HepG2 (cell line): ENCODE measurements around the gene NUP35. TPM values are rescaled to one million over a fixed set of nuclear protein-coding genes. Genes with fewer than 3 reads are reported as not detected.
A peak's percentile ranks its signal among the peaks of the same experiment; 100 is the strongest.

Source experiments
- ATAC-seq: fragments of 200-7000 bp; cut with Tn5 transposase; 3 replicates; pipeline ENCODE4 v1.9.1; 2020; ENCODE audit warnings: mild to moderate bottlenecking, moderate library complexity
- BruUV-seq: library from RNA; stranded (reverse); fragments of 400-500 nt; replicated peaks from 2 replicates; lab custom pipeline; 2021; lab: Mats Ljungman, UMichigan
- CTCF ChIA-PET: fragments of 300-600 bp; formaldehyde crosslinking; extraction: SDS; loops from one replicate; lab custom pipeline; 2021; ENCODE audit warnings: low total read pairs, inconsistent platforms, low intra/inter-chr PET ratio; lab: Yijun Ruan, JAX
- POLR2A ChIA-PET: fragments of 350-600 bp; sonication (Branson Sonifier 250); formaldehyde crosslinking; loops from one replicate; lab custom pipeline; 2020; ENCODE audit warnings: antibody characterized with exemption, inconsistent platforms; lab: Yijun Ruan, JAX
- DNase-seq: peaks from one replicate; pipeline ENCODE4 v3.0.0-alpha.2; 2015; ENCODE audit warnings: low spot score
- FAIRE-seq: peaks from 3 replicates; lab custom pipeline; 2011; peaks lifted over from hg19 to GRCh38; lab: Jason Lieb, UNC
- H2AFZ ChIP-seq: one replicate; pipeline ENCODE4 v1.6.1; 2011; ENCODE audit warnings: low read length, inconsistent platforms
- H3K27ac ChIP-seq: fragments of 300-600 bp; 3 replicates; pipeline ENCODE4 v1.8.0; 2011; ENCODE audit warnings: mixed run types, mild to moderate bottlenecking, mixed read lengths, low read length, inconsistent platforms; ENCODE audit not compliant: insufficient read depth; ENCODE audit errors: extremely low read length
- H3K27me3 ChIP-seq, 2 experiments: fragments of 200-600 bp in 1 of 2; 2 replicates in 1 of 2; 3 replicates in 1 of 2; pipeline versions ENCODE4 v1.6.0 to v1.8.0; 2011; ENCODE audit warnings: low read length in 2 of 2, mild to moderate bottlenecking in 2 of 2, moderate library complexity in 2 of 2, inconsistent platforms in 1 of 2; ENCODE audit not compliant: insufficient read depth in 2 of 2, control insufficient read depth in 1 of 2
- H3K36me3 ChIP-seq, 2 experiments: fragments of 200-600 bp in 1 of 2; replicated peaks in 1 of 2; 2 replicates in 1 of 2; 3 replicates in 1 of 2; pipeline versions ENCODE4 v1.5.1 to v1.8.0; 2011; ENCODE audit warnings: low read length in 2 of 2, inconsistent platforms in 1 of 2; ENCODE audit not compliant: insufficient read depth in 2 of 2, control insufficient read depth in 1 of 2
- H3K4me1 ChIP-seq: 2 replicates; pipeline ENCODE4 v1.5.1; 2012; ENCODE audit warnings: low read length, inconsistent platforms; ENCODE audit not compliant: insufficient read depth
- H3K4me2 ChIP-seq: 2 replicates; pipeline ENCODE4 v1.6.0; 2011; ENCODE audit warnings: low read depth, low read length, inconsistent platforms
- H3K4me3 ChIP-seq, 3 experiments: fragments of 200-600 bp in 1 of 3; sonication (generic), shearing (Covaris generic) in 1 of 3; replicated peaks in 1 of 3; 2 replicates each; pipeline ENCODE4 v1.5.1; 2011 to 2016; ENCODE audit warnings: low read length in 3 of 3, inconsistent platforms in 2 of 3, low read depth in 2 of 3, mild to moderate bottlenecking in 2 of 3, control low read depth in 1 of 3, mixed read lengths in 1 of 3; ENCODE audit not compliant: insufficient read depth in 1 of 3
- H3K79me2 ChIP-seq: one replicate; pipeline ENCODE4 v1.6.1; 2011; ENCODE audit warnings: low read length, inconsistent platforms; ENCODE audit not compliant: insufficient read depth
- H3K9ac ChIP-seq: 2 replicates; pipeline ENCODE4 v1.6.0; 2011; ENCODE audit warnings: mild to moderate bottlenecking, low read depth, low read length, inconsistent platforms; ENCODE audit not compliant: insufficient read depth
- H3K9me3 ChIP-seq: 2 replicates; pipeline ENCODE4 v1.5.1; 2012; ENCODE audit warnings: mild to moderate bottlenecking, low read length
- H4K20me1 ChIP-seq: 2 replicates; pipeline ENCODE4 v1.6.0; 2011; ENCODE audit warnings: inconsistent platforms, mild to moderate bottlenecking, low read length, moderate library complexity; ENCODE audit not compliant: insufficient read depth
- ASH2L ChIP-seq: fragments of 300-600, 200-600 bp; sonication (generic); IDR thresholded peaks from 2 replicates; pipeline ENCODE4 v1.7.0; 2017; ENCODE audit warnings: low read depth, mild to moderate bottlenecking, moderate library complexity, mixed read lengths, low read length; ENCODE audit not compliant: insufficient read length
- HMG20A ChIP-seq: IDR thresholded peaks from 2 replicates; pipeline ENCODE4 v1.6.1; 2016; ENCODE audit warnings: borderline replicate concordance
- NONO ChIP-seq, 2 experiments: fragments of 450-650 bp in 1 of 2; sonication (generic) in 1 of 2; formaldehyde crosslinking in 1 of 2; IDR thresholded peaks in 1 of 2; conservative IDR thresholded peaks in 1 of 2; 2 replicates each; pipeline versions ENCODE4 v1.6.1 to v1.8.0; 2017 to 2022; ENCODE audit warnings: mild to moderate bottlenecking in 1 of 2, missing genetic modification reagents in 1 of 2, moderate library complexity in 1 of 2
- ZNF557 ChIP-seq: sonication (generic); formaldehyde crosslinking; IDR thresholded peaks from 2 replicates; pipeline ENCODE4 v1.4.0; 2020; ENCODE audit warnings: missing genetic modification reagents
- WGBS: methylation state at CpG from one replicate; pipeline ENCODE4 v1.1.6; 2017; ENCODE audit warnings: low lambda C conversion rate; 5-methylcytosine and 5-hydroxymethylcytosine counted together
- in situ Hi-C: cut with HindIII; loops from 2 replicates; pipeline ENCODE4 v1.10.0; 2017; ENCODE audit warnings: low pct_unique_long_range_greater_than_20kb; ENCODE audit not compliant: extremely low pct_ligation_motif_present
- intact Hi-C: fragments of 100-400 bp; cut with micrococcal nuclease; formaldehyde crosslinking; loops from one replicate; pipeline ENCODE4 v1.10.0; 2022; ENCODE audit not compliant: unreplicated experiment
- polyA plus RNA-seq, 8 experiments: library from polyadenylated mRNA; depleted of rRNA in 3 of 8; stranded (reverse) in 7 of 8; unstranded in 1 of 8; fragments of >200 nt; fragmentation: Illumina TruSeq in 4 of 8; extraction: Trizol in 4 of 8; gene quantifications; 2 replicates each; pipeline versions ENCODE4 v1.2.1 to v1.2.3, GENCODE V29; 2011 to 2016; ENCODE audit warnings: low read depth in 4 of 8, missing spikeins in 1 of 8, mixed read lengths in 1 of 8; ENCODE audit not compliant: insufficient read depth in 1 of 8
- total RNA-seq, 5 experiments: library from RNA; depleted of rRNA; stranded (reverse); fragments of >200 nt; fragmentation: Illumina TruSeq; extraction: Trizol; gene quantifications; 2 replicates each; pipeline ENCODE4 v1.2.3, GENCODE V29; 2016; ENCODE audit warnings: low read depth in 1 of 5
- TF ChIP-seq, protein P1 (sequence below): sonication (generic); formaldehyde crosslinking; IDR thresholded peaks from 2 replicates; pipeline ENCODE4 v1.4.0; 2020; ENCODE audit warnings: missing genetic modification reagents, mild to moderate bottlenecking, borderline replicate concordance
- TF ChIP-seq, protein P2 (sequence below): sonication (generic); formaldehyde crosslinking; IDR thresholded peaks from 2 replicates; pipeline ENCODE4 v1.5.0; 2020; ENCODE audit warnings: mild to moderate bottlenecking, missing genetic modification reagents, borderline replicate concordance
- TF ChIP-seq, protein P3 (sequence below): sonication (generic); formaldehyde crosslinking; IDR thresholded peaks from 2 replicates; pipeline ENCODE4 v1.5.0; 2020; ENCODE audit warnings: missing genetic modification reagents
- TF ChIP-seq, protein P4 (sequence below): sonication (generic); formaldehyde crosslinking; IDR thresholded peaks from 2 replicates; pipeline ENCODE4 v1.5.0; 2020; ENCODE audit warnings: missing genetic modification reagents

NUP35 gene
- total and polyA plus RNA-seq, 2 of the 13 experiments (the other 11 are each of a cell fraction or from before 2014, with no cell fraction given) = 16.9 to 53.6 TPM

DNA sequence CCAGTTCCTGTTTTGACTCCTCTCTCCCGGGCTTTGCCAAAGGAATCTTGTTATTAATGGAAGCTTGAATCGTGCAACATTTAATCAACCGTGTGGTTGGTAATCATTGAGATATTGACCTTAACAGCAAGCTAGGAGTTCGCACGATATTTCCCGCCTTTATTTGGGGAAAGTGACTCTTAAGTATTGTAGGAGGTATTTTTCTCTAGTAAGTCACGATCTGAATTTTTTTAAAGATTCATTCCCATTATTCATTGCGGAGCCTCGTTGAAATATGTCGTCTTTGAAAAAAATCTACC lies 663 bp downstream of the NUP35 start:
- Histone ChIP-seq H3K27ac (peak overlapping the region; percentile 87), H3K79me2 (peaks cover 54% of the 10 kb centered on the region), H3K27me3 (no peaks in the 10 kb centered on the region; a peak in 1 of 5 replicates), H2AFZ (peak overlapping the region; percentile 77), H3K4me1 (peaks cover 34% of the 10 kb centered on the region), H3K4me2 (peak overlapping the region; percentile 99), H4K20me1 (no peaks in the 10 kb centered on the region), H3K4me3 (peak overlapping the region; percentile 81 to 90 (median 87)), H3K9me3 (no peaks in the 10 kb centered on the region), H3K36me3 (peaks cover 0 to 15% of the 10 kb centered on the region in 2 experiments; a peak in 3 of 5 replicates), H3K9ac (peak overlapping the region; percentile 85)
- 1% methylated on average over 10 of the region's 10 CpGs for WGBS
- DNase-seq (no peak), ATAC-seq (no peak), FAIRE-seq (no peak)
- in situ Hi-C loops (no loop called here), intact Hi-C loops (loop anchor here (1.0 kb wide), 2 partner anchors 47 to 87 kb away; partner anchors contain the start of genes DUSP19 and NCKAP1)
- CTCF ChIA-PET = no interaction called here
- BruUV-seq = no TSS peak
- POLR2A ChIA-PET = interaction anchor here (0.7 to 3.5 kb wide), 3 partner anchors 33 to 52 kb away, joined by 3 to 17 read pairs (median 3); partner anchors contain the start of gene DUSP19
- TF ChIP-seq, protein P1, sequence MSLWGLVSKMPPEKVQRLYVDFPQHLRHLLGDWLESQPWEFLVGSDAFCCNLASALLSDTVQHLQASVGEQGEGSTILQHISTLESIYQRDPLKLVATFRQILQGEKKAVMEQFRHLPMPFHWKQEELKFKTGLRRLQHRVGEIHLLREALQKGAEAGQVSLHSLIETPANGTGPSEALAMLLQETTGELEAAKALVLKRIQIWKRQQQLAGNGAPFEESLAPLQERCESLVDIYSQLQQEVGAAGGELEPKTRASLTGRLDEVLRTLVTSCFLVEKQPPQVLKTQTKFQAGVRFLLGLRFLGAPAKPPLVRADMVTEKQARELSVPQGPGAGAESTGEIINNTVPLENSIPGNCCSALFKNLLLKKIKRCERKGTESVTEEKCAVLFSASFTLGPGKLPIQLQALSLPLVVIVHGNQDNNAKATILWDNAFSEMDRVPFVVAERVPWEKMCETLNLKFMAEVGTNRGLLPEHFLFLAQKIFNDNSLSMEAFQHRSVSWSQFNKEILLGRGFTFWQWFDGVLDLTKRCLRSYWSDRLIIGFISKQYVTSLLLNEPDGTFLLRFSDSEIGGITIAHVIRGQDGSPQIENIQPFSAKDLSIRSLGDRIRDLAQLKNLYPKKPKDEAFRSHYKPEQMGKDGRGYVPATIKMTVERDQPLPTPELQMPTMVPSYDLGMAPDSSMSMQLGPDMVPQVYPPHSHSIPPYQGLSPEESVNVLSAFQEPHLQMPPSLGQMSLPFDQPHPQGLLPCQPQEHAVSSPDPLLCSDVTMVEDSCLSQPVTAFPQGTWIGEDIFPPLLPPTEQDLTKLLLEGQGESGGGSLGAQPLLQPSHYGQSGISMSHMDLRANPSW (CRISPR knock-in tag) = 0 out of 2 replicates have a peak, but pooled peaks have one; percentile 51
- TF ChIP-seq, protein P2, sequence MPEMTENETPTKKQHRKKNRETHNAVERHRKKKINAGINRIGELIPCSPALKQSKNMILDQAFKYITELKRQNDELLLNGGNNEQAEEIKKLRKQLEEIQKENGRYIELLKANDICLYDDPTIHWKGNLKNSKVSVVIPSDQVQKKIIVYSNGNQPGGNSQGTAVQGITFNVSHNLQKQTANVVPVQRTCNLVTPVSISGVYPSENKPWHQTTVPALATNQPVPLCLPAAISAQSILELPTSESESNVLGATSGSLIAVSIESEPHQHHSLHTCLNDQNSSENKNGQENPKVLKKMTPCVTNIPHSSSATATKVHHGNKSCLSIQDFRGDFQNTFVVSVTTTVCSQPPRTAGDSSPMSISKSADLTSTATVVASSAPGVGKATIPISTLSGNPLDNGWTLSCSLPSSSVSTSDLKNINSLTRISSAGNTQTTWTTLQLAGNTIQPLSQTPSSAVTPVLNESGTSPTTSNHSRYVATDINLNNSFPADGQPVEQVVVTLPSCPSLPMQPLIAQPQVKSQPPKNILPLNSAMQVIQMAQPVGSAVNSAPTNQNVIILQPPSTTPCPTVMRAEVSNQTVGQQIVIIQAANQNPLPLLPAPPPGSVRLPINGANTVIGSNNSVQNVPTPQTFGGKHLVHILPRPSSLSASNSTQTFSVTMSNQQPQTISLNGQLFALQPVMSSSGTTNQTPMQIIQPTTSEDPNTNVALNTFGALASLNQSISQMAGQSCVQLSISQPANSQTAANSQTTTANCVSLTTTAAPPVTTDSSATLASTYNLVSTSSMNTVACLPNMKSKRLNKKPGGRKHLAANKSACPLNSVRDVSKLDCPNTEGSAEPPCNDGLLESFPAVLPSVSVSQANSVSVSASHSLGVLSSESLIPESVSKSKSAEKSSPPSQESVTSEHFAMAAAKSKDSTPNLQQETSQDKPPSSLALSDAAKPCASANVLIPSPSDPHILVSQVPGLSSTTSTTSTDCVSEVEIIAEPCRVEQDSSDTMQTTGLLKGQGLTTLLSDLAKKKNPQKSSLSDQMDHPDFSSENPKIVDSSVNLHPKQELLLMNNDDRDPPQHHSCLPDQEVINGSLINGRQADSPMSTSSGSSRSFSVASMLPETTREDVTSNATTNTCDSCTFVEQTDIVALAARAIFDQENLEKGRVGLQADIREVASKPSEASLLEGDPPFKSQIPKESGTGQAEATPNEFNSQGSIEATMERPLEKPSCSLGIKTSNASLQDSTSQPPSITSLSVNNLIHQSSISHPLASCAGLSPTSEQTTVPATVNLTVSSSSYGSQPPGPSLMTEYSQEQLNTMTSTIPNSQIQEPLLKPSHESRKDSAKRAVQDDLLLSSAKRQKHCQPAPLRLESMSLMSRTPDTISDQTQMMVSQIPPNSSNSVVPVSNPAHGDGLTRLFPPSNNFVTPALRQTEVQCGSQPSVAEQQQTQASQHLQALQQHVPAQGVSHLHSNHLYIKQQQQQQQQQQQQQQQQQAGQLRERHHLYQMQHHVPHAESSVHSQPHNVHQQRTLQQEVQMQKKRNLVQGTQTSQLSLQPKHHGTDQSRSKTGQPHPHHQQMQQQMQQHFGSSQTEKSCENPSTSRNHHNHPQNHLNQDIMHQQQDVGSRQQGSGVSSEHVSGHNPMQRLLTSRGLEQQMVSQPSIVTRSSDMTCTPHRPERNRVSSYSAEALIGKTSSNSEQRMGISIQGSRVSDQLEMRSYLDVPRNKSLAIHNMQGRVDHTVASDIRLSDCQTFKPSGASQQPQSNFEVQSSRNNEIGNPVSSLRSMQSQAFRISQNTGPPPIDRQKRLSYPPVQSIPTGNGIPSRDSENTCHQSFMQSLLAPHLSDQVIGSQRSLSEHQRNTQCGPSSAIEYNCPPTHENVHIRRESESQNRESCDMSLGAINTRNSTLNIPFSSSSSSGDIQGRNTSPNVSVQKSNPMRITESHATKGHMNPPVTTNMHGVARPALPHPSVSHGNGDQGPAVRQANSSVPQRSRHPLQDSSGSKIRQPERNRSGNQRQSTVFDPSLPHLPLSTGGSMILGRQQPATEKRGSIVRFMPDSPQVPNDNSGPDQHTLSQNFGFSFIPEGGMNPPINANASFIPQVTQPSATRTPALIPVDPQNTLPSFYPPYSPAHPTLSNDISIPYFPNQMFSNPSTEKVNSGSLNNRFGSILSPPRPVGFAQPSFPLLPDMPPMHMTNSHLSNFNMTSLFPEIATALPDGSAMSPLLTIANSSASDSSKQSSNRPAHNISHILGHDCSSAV = 0 out of 2 replicates have a peak, but pooled peaks have one; percentile 3
- TF ChIP-seq NONO (IDR thresholded peaks at IDR 0.05) = no peak
- TF ChIP-seq NONO (CRISPR knock-in tag; conservative IDR thresholded peaks at IDR 0.05) = no peak
- TF ChIP-seq, protein P3, sequence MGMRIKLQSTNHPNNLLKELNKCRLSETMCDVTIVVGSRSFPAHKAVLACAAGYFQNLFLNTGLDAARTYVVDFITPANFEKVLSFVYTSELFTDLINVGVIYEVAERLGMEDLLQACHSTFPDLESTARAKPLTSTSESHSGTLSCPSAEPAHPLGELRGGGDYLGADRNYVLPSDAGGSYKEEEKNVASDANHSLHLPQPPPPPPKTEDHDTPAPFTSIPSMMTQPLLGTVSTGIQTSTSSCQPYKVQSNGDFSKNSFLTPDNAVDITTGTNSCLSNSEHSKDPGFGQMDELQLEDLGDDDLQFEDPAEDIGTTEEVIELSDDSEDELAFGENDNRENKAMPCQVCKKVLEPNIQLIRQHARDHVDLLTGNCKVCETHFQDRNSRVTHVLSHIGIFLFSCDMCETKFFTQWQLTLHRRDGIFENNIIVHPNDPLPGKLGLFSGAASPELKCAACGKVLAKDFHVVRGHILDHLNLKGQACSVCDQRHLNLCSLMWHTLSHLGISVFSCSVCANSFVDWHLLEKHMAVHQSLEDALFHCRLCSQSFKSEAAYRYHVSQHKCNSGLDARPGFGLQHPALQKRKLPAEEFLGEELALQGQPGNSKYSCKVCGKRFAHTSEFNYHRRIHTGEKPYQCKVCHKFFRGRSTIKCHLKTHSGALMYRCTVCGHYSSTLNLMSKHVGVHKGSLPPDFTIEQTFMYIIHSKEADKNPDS (CRISPR knock-in tag) = 0 out of 2 replicates have a peak, but pooled peaks have one; percentile 24
- TF ChIP-seq, protein P4, sequence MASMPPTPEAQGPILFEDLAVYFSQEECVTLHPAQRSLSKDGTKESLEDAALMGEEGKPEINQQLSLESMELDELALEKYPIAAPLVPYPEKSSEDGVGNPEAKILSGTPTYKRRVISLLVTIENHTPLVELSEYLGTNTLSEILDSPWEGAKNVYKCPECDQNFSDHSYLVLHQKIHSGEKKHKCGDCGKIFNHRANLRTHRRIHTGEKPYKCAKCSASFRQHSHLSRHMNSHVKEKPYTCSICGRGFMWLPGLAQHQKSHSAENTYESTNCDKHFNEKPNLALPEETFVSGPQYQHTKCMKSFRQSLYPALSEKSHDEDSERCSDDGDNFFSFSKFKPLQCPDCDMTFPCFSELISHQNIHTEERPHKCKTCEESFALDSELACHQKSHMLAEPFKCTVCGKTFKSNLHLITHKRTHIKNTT (CRISPR knock-in tag) = no peak
- TF ChIP-seq ASH2L = peak; percentile 26
- 0 out of 2 replicates have a peak, but pooled peaks have one; percentile 29 for TF ChIP-seq ZNF557 (CRISPR knock-in tag)
- TF ChIP-seq HMG20A = 0 out of 2 replicates have a peak, but pooled peaks have one; percentile 8
